Measurements from ENCODE around the gene SAT1. TPM values are rescaled to one million over a fixed set of nuclear protein-coding genes. Genes with fewer than 3 reads are reported as not detected.

The SAT1 gene
- 100 to 1,000 TPM in 2 of 6 donors, 10 to 100 TPM in 4; 51.1 to 376 (median 71.6) TPM for total RNA-seq
- 100 to 1,000 TPM; 220 to 326 TPM for polyA plus RNA-seq

- Histone ChIP-seq H3K27ac (peak within 1 kb of the TSS; percentile 73 to 93 (median 84)), H3K9me3 (no peaks in the 10 kb centered on the region), H3K36me3 (no peaks in the 10 kb centered on the region), H3K4me3 (peak within 1 kb of the TSS; percentile 30 to 67 (median 46)), H3K4me1 (no peaks in the 10 kb centered on the region), H3K27me3 (peaks cover 0 to 10% (median 0%) of the 10 kb centered on the region in 4 donors)
- TF ChIP-seq CTCF (IDR thresholded peaks at IDR 0.05) = peak; percentile 53 to 67 (median 65)
- peak; percentile 43 for FAIRE-seq
- DNase-seq = peak; percentile 93 to 97 (median 95)
- peak; percentile 91 to 97 (median 94) for ATAC-seq
- intact Hi-C loops (cut with DNase I) = loop anchor here in 1 of 3 donors (5.0 kb wide), 1 partner anchor 119 kb away; no protein-coding TSS in a partner anchor
- whole genome bisulfite sequencing, 2 donors = 0 to 27% methylated on average over 57 of the region's 58 CpGs
Observed at GRCh38 chrX:23782863-23783588, at the start of gene SAT1. TSS of gene SAT1 (plus strand) at chrX:23783173. CDS start at chrX:23783352, 179 bp downstream.

- H3K27ac ChIP-seq = no peak overlapping the region
- DNase-seq = no peak
- no peaks in the 10 kb centered on the region for H3K27me3 ChIP-seq
- 25 to 36% methylated on average over 3 of the region's 3 CpGs for WGBS, 2 donors
- intact Hi-C loops (cut with DNase I) = no loop called here
- no peaks in the 10 kb centered on the region for H3K36me3 ChIP-seq
- no peak overlapping the region for H3K4me3 ChIP-seq
- no peaks in the 10 kb centered on the region for H3K4me1 ChIP-seq
- no peak for TF ChIP-seq CTCF (IDR thresholded peaks at IDR 0.05)
- no peak for FAIRE-seq
- H3K9me3 ChIP-seq = no peaks in the 10 kb centered on the region
- no peak for ATAC-seq
Observed at GRCh38 chrX:23736030-23736429, 46.9 kb upstream of the SAT1 start.

GRCh38 chrX:23737413-23737812 lies 45.6 kb upstream of the SAT1 start:
- Histone ChIP-seq H3K4me3 (no peak overlapping the region), H3K9me3 (no peaks in the 10 kb centered on the region), H3K36me3 (no peaks in the 10 kb centered on the region), H3K27me3 (no peaks in the 10 kb centered on the region), H3K27ac (no peak overlapping the region), H3K4me1 (no peaks in the 10 kb centered on the region)
- intact Hi-C loops (cut with DNase I) = no loop called here
- ATAC-seq (no peak), DNase-seq (no peak), FAIRE-seq (no peak)
- no peak for TF ChIP-seq CTCF (IDR thresholded peaks at IDR 0.05)

- peak in 4 of 6 donors; percentile 17 to 25 (median 20) for DNase-seq
- intact Hi-C loops (cut with DNase I) = no loop called here
- peak overlapping the region; percentile 68 to 82 (median 77) for H3K27ac ChIP-seq
- H3K27me3 ChIP-seq = no peaks in the 10 kb centered on the region
- H3K4me3 ChIP-seq = peak overlapping the region; percentile 44 to 70 (median 50)
- FAIRE-seq = no peak
- TF ChIP-seq CTCF (IDR thresholded peaks at IDR 0.05) = no peak
- no peaks in the 10 kb centered on the region for H3K9me3 ChIP-seq
- WGBS, 2 donors = 4 to 32% methylated on average over 6 of the region's 6 CpGs
- peak; percentile 62 to 74 (median 66) for ATAC-seq
- H3K36me3 ChIP-seq = no peaks in the 10 kb centered on the region
- H3K4me1 ChIP-seq = no peaks in the 10 kb centered on the region
Observed at GRCh38 chrX:23742174-23742696, 40.7 kb upstream of the SAT1 start.

Data from pancreas (tissue), 10 donors.